Superior temporal gyrus (tissue), 1 donor: ENCODE measurements around the gene DRAP1.

Experiments
- DNase-seq: peaks from one replicate; pipeline ENCODE4 v3.0.0-alpha.2; 2016; ENCODE audit errors: extremely low spot score

Gene DRAP1

GRCh38 chr11:65903715-65904114 is 15.5 kb upstream of the DRAP1 start:
- no peak for DNase-seq

GRCh38 chr11:65906602-65907001 is 12.6 kb upstream of the DRAP1 start:
- DNase-seq: no peak

DNA sequence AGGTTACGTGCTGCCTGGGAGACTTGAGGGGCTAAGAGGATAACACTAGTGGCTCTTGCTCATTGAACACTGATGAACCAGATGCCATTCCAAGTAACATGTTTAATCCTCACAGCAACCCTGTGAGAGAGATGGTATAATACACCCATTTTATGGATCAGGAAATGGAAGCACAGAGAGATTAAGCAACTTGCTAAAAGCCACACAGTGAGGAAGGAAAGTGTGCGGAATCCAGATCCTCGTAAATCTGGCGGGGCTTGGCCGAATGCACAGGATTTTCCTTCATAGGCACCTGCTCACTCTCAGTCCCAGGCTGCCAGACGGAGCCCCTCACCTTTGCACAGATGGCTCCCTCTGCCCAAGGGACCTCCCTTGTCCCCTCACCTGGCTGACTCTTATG is 11.3 kb upstream of the DRAP1 start:
- DNase-seq: no peak

- DNase-seq: no peak
Measured at GRCh38 chr11:65911682-65912568, 7.3 kb upstream of the DRAP1 start.

- DNase-seq: no peak
Measured at GRCh38 chr11:65912845-65913244, 6.4 kb upstream of the DRAP1 start.

DNA sequence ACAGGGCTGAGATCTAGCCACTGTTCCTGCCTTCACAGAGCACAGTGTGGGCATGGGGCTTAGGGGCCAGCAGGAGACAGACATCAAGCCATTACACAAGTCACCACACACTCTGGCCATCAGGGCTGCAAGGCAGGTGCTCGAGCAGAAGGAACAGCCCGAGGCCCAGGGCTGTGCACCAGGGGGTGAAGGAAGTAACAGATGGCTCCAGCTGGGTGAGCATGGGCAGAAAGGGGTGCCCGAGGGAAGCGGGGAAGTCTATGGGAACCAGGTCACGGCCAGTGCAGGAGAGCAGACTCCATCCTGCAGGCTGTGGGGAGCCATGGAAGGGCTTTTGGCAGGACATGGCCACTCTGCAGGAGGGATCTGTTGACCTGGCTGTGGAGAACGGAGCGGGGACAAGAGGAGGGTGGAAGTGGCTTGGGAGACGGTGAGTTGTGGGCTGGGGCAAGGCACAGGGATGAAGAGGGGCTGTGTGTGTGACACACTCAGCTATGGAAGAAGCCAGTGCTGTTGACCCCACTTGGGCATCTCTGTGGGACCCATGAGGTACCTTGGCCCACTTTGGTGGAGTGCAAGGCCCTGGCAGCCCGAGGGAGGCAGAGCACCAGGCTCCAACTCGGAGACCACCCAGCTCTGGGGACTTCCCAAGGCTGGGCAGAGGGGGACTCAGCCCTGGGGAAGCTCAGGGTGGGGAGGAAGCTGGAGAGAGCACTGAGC is 4.0 kb upstream of the DRAP1 start:
- no peak for DNase-seq

GRCh38 chr11:65915821-65916251 is 3.4 kb upstream of the DRAP1 start:
- no peak for DNase-seq

DNA sequence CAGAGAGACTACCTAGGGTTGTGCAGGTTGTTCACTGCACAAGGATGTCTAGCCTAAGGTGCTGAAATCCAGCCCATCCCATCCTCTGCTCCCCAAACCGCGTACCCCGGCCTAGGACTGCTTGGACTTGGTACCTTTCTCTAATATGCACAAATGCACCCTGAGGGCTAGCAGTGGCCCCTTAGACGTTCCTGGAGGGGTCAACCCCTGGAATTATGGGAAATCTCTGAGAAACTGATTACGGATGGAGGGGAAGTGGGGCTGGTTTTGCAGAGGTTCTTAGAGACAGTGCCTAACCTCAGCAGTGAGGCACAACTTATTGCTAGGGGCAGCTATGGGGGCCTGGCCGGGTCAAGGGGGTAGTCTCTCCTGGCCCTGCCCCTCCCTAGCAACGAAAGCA is 2.8 kb upstream of the DRAP1 start:
- no peak for DNase-seq

- no peak for DNase-seq
Measured at GRCh38 chr11:65917077-65917433, 2.2 kb upstream of the DRAP1 start.

GRCh38 chr11:65917434-65918210 is 1.6 kb upstream of the DRAP1 start:
- DNase-seq: no peak

GRCh38 chr11:65918211-65919140 is 750 bp upstream of the DRAP1 start, which contains the start of gene C11orf68:
TSS of gene C11orf68 (minus strand) at chr11:65919062. CDS start at chr11:65919031, 31 bp downstream.
- DNase-seq: no peak

- no peak for DNase-seq
Measured at GRCh38 chr11:65919573-65920371, 546 bp downstream of the DRAP1 start.

- DNase-seq: no peak
Measured at GRCh38 chr11:65920372-65920802, 1.2 kb downstream of the DRAP1 start.

DNA sequence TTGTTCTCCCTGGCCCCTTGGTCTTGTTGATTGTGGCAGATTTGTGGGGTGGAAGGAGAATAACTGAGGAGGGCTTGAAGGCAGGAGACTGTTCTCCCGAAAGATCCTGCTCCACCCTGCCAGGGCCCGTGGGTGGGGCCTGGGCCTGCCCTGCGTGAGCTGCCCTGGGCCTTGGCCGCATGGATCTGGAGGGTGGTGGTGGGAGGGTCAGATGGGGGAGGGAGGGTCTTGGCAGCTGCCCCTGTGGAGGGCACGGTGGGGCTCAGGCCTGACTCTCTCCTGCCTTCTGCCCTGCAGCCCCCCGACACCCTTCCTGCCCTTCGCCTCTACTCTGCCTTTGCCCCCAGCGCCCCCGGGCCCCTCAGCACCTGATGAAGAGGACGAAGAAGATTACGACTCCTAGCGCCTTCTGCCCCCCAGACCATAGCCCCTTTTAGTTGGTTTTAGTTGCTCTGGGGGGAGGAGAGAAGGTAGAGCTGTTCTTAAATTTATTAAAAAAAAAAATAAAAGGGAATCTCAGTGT is 1.9 kb downstream of the DRAP1 start:
- no peak for DNase-seq

GRCh38 chr11:65921876-65922275 is 2.6 kb downstream of the DRAP1 start:
- no peak for DNase-seq

DNA sequence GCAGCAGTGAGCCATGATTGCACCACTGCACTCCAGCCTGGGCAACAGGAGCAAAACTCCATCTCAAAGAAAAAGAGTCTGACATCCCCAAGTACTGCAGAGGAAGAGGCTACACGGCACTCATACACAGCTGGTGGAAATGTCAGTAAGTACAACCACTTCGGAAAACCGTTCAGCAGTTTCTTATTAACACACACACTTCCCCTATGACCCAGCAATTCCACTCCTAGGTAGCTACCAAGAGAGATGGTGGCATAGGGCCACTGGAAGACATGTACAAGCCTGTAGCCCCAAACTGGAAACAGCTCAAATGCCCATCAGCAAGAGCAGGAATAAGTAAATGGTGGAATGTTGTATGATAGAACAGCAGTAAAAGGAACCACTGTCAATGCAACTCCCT is 3.3 kb downstream of the DRAP1 start:
- no peak for DNase-seq

- DNase-seq: no peak
Measured at GRCh38 chr11:65925397-65925796, 6.2 kb downstream of the DRAP1 start.

DNA sequence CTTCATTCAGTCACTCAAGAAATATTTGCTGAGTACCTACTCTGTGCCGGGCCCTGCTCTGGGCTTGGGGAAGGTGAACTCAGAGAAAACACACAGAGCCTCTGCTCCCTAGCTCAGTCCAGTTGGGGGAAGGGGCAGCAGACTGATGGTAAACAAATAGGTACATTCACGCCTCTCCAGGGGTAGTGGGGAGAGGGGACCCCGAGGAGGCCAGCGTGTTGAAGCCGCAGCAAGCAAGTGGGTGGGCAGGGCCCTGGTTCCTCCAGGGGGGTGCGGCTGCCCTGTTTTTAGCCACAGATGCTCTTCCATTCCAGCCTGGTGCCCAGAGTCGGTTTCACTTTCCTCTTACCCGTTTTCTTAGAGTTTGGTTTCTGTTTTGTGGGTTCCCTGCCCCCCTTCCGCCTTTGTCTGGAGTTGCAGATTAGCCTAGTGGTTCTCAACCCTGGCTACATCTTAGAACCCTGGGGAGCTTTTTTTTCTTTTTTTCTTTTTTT is 8.7 kb downstream of the DRAP1 start:
- DNase-seq: no peak

DNA sequence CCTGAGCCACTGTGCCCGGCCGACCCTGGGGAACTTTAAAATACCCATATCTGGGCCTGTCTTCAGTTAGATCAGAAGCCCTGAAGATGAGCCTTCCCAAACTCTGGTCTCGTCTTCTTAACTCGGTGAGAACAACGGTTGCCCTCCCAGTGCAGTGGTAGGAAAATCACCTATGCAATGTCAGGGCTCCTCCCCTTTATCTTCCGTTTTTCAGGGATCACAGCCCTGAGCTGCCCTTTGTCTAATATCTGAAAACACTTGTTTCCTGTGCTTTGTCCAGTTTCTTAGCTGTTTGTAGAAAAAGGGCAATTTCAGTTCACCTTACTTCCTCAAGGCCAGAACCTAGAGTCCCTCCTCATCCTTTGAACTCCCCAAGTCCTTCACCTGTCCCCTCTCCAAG is 9.4 kb downstream of the DRAP1 start:
- DNase-seq: no peak
